Non-pigmented ciliary epithelial cell (primary cell): ENCODE measurements around the gene FOXO6.
"Not testable (repeated sequence)": the region's sequence is repeated elsewhere in the genome, so short reads cannot be mapped to it uniquely, and the experiment has no call there.

Experiments used
- DNase-seq: peaks from one replicate; pipeline ENCODE4 v3.0.0-alpha.2; 2010; ENCODE audit warnings: low read depth

The FOXO6 gene

DNA sequence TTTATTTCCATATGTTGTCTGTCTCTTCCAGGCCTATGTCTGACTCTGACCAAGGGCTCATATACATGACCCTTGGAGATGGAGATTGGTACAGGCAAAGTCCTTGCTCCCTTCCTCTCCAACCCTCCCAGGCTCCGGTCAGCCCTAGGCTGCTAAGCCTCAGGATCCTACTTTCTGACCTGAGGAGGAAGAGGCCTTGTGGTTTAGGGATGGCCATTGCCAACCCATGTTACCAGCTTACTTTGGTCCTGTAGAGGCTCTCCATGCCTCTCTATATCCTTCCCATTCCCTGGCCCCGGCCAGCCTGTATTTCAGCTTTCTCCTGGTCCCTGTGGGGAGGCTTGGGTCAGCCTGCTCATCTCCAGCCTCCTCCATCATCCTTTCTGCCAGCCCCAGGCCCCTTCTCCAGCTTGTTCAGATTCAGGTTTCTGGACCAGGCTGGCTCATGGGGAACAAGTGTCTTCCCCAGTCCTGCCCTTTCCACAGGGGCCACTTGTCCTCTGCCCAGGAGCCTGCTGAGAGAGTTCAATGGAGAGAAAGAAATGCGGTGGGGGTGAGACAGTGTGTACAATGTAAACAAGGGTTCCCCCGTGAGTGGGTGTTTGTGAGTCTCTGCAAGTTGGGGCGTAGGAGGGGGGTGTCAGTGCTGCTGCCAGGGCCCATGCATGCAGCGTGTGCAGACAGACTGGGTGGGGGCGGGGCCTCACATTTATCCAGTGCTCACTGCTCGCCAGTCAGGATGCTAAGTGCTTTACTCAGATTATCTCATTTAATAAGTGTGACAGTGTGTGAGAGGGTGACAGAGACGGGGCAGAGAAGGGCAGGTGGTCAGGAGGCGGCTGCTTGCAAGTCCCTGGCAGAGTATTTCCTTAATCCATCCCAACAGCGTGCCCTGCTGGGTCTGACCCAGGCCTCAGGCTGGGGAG, 31.3 kb upstream of the FOXO6 start:
- no peak for DNase-seq

DNA sequence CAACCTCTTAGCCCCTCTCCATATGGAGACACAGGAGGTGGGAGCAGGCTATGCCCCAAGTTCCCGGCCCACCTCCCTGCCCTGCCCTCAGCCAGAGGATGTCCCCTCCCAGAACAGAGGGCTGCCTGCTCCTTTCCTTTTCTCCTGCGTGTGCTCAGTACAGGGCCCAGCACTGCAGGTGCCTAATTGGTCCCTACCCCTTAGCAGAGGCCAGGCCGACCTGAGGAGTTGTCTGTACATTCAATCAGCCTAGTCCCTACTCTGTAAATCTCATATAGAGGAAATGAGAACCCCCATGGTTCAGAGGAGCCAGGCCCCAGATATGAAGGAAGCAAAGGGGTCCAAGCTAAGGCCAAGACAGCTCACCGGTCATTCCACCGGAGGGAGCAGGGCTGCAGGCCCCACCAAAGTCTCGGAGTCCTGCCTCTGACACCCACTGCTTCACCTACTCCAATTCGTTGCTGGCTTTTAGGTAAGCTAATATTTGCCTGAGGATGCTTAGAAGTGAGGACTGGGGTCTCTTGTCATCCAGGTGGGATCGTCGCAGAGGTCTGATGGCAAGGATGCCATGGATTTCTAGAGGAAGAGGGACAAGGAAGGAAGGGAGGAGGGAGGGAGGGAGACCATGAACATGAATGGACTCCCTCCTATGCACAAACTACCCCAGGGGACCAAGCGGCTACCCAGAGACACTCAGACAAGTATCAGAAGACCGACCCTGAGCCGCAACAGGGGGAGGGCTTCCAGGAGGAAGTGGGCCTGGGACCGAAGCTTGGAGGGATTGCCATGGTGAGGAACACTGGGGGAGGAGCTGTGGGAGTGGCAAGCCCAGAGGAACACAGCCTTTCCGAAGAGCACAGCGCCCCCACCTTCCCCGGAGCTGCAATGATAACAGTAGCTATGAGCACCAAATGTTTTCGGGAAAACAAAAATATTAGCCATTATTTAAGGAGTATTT, 30.4 kb upstream of the FOXO6 start:
- no peak for DNase-seq

DNA sequence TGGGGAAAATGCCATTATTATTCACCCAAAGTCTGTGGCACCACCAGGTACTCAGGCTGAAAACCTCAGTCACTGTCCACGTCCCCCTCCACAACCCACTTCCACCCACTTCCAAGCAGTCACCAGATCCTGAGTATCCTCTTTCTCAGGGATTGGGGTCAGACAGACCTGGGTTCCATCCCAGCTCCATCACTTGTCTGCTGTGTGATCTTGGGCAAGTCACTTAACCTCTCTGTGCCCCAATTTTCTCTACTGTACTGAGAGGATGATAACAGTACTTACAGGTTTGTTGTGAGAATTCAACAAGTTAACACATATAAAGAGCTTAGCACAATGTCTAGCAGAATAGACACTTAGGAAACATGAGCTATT, 29.7 kb upstream of the FOXO6 start:
- no peak for DNase-seq

DNA sequence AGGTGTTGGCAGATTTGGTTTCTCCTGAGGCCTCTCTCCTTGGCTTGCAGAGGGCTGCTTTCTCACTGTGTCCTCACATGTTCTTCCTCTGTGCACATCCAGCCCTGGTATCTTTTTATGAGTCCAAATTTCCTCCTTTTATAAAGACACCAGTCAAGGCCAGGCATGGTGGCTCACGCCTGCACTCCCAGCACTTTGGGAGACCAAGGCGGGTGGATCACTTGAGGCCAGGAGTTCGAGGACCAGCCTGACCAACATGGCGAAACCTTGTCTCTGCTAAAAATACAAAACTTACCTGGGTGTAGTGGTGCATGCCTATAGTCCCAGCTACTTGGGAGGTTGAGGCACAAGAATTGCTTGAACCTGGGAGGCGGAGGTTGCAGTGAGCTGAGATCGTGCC, 29.1 kb upstream of the FOXO6 start:
- DNase-seq, result not testable (repeated sequence)

DNA sequence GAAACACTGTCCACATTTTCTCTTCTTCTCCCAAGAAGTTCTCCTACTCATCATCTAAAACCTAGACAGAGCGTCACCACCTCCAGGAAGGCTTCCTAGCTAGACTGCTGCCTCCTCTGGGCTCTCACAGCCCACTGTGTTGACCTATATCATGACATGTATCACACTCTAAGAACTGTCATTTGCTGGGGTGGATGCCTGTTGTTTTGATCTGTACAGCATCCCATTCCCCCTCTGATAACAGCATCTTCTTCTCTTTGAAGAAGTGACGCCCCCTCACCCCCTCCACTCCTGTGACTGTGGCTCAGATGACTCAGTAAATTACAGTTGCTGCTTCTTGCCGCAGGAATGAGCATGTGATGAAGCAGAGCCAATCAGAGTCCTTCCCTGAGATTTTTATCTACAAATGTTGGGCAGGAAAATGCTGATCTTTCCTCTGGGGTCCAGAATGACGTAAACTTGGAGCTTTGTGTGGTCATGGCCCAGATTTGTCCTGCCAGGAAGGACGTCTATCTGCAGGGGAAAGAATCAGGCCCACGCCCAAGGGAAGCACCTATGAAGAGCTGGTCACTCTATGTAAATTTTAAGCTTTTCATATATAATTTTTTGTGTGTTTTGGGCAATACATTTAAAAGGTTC, 28.0 kb upstream of the FOXO6 start:
- peak; percentile 41 for DNase-seq

DNA sequence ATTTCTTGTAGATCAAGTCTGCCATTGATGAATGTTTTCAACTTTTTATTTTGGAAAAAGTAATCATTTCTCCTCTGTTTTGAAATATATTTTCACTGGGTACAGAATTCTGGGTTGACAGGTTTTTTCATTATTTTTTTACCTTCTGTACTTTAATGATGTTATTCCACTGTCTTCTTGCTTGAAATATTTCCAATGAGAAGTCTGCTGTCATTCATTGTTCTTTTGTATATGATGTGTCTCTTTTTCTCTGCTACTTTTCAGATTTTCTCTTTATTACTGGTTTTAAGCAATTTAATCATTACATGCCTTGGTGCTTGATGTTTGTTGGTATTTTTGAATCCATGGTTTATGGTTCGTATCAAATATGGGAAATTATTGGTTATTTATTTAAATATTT, 22.4 kb upstream of the FOXO6 start:
- no peak for DNase-seq

DNA sequence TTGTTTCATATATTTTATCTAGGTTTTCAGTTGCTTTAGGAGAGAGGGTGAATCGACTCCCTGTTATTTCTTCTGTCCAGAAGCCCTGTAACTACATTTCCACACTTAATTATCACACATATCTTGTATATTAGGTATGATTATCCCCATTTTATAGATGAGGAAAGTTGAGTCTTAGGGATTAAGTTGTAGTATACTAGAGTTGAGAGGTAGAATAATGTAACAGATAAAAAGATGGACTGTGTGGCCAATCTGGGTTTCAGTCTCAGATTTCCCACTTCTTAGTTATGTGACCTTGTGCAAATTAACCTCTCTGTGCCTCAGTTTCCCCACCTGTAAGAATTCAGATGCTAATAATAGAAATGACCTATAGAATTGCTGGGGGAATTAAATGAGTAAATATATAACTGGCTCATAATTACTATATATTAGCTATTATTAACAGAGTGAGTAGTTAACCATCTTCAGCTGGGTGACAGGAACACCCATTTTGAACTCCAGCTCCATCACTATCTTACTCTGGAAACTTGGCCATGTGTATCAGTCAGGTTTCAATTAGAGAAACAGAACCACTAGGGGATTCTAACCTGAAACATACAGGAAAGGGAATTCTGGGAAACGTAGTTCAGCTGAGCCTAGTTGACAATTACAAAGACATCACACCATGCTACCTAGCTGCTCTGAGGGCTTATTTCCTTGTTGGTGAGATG, 20.4 kb upstream of the FOXO6 start:
- no peak for DNase-seq

DNA sequence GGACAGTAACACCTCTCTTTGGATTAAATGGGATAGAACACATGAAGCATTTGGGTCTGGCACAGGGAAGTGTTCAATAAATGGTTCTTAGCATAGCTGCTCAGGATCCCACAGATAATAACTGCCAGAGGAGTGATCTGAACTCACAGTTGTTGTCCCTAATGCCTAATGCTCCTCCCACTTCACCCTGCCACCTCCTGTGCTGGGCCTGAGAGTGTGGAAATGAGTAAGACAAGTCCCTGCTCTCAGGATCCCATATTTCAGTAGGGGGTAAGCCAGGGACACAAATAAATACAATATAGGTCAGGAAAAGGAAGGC, 19.9 kb upstream of the FOXO6 start:
- no peak for DNase-seq

DNA sequence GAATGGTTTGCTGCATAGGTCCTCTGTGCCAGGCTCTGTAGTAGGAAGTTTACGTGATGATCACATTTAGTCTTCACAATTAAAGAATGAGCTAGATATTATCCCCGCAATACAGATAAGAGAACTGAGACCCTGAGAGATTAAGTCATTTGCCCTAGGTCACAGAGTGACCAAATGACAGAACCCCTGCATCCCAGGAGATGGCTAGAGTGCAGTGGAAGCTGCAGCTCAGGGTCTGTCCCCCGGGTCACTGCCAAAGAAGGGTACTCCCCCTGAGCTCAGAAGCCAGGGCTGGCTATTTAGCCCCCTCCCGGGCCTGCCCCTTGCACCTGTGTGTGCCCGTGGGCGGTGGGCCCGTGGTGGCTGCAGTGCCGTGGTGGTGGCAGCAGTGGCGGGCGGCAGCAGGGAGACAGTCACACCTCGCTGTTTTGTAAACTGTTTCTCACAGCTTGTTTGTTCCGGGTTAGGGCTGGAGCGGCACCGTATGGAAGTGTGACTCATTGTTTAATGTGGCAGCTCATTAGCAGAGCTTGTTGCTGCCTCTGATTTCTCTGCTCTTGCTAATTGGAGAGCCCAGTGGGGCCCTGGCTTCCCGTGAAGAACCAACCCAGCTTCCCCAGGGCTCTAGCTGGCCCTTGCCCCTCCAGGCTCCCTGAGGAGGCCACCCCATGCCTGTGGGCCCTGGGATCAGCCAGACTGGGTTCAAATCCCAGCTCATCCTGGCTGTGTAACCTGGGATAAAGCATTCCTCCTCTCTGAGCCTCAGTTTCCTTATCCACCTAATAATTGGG, 19.3 kb upstream of the FOXO6 start:
- no peak for DNase-seq

DNA sequence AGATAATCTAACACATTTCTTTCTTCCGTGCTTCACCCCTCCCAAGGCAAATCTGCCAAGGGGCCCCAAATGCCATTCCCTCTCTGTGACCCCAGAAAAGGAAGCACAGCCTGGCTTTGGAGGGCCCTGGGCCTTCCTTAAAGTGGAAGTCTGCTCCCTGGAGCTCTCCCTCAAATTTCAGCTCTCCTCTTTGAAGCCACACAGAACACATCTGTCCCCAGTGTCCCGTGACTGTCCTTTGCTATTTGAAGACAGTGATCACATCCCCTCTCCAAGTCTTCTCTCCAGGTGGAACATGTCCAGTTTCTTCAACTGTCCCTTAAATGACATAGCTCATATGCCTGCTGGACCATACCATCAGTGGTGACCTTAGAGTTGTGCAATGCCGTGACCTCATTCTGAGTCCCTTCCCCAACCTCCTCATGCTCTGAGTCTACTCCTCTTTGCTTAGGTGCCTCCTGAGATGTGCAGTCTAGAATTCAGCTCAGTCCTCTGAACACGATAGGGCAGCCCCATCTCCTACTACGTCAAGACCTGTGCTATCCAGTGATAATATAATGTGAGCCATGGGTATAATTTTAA, 18.4 kb upstream of the FOXO6 start:
- DNase-seq, result no peak

DNA sequence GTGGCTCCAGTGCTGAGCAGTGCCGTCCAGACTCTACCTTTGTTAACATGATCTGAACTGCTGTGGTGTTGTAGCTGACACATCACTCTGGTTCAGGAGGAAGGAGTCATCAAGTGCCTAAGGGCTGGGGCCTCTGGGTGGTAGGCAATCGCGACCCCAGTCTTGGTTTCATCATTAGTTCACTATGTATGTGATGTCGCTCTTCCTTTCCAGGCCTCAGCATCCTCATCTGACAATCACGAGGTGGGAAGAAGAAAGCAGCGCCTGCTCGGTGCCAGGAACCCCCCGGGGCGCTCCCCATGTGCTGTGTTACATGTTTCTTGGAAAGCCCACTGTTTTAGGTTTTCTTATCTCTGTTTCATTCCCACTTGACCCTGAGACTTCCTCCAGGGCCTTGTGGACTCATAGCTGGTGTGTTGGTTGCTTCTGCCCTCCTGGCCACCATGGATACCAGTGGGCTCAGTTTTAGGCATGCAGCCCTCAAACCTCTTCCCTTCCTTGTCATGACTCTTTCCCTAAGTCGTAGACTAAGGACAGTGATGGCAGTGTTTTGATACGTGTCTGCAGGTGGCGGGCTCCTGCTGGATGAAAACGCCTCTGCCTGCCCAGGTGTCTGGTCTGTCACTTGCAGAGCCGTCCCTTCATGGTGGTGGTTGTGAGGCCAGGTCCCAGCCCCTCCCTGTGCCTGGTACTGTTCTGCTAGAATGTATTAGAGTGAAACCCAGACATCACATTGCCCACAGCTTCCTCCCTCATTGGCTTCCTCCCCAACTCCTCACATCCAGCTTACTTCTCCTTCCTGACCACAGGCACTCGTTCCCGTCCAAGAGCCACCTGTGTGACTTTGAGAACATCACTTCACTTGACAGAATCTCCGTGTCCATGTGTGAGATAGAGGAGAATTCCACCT, 17.2 kb upstream of the FOXO6 start:
- DNase-seq, result no peak

DNA sequence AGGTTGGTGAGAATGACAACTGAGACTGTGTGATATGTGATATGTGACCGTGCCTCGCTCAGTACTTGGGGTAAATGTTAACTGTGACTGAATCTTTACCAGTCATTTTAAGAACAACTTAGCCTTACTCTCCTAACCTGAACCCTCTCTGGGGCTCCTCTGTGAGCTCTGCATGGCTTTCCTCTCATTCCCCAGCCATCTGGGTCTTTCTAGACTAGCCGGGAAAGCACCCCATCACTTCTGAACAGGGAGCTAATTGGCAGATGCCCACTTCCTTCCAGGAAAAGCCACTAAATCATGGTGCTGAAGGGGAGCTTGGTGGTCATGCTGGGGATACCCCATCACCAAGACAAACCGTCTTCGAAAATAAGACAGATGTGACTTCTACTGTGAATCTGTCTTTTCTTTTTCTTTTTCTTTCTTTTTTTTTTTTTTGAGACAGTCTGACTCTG, 16.5 kb upstream of the FOXO6 start:
- DNase-seq, result no peak

DNA sequence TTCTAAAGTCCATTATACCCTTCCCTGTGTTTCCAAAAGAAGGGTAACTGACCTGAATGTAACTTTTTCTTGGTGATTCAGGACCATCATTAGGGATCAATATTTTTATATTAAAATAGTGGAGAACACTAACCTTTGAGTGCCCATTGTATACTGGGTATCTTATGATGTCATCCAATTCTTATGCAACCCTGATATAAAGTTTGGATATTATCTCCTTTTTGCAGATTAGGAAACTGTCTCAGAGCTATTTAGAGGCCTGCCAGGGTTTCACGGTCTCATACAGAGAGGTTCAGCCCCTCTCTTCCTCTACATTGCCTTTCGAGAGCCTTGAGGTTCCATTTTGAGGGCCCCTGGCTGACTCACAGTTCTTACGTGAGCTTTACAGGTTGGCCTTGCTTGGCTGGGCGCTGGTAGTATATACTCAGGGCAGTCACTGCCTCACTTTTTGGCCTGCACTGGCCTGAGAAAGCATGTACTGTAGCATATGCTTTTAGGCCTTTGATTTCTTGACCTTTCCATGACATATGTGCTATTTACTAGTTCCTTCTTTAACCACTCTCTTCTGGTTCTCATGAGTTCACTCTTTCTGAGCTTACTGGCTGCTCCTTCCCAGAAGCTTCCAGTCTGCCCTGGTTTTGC, 15.7 kb upstream of the FOXO6 start:
- DNase-seq, result no peak

DNA sequence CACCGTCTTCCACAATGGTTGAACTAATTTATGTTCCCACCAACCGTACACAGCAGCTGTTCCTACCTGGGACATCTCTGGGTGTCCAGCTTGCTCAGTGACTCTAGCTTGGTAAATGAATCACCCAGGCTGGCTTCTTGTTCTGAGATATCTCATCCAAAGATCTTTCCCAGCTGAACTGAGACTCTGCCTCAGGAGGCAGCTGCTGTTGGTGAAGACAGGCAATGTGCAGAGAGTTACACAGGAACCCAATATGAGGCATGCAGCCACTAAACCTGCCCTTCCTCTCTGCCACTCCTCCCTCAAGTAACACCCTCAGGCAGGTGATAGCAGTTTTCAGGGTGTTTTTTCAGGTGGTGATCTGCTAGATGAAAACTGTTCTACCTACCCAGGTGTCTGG, 14.0 kb upstream of the FOXO6 start:
- DNase-seq, result no peak

DNA sequence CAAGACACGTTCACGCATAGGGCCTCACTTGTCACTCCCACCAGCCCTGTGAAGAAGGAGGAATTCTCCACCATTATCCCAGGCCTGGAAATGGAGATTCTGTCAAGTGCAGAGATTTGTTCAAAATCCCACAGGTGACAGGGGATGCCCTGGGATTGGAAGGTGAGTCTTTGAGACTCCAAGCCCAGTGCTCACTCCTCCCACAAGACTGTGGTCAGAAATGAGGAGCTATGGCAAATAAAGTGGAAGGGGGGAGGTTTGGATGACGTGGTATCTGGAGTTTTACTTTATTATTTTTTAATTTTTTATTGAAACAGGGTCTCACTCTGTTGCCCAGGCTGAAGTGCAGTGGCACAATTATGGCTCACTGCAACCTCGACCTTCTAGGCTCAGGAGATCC, 12.8 kb upstream of the FOXO6 start:
- DNase-seq, result no peak

DNA sequence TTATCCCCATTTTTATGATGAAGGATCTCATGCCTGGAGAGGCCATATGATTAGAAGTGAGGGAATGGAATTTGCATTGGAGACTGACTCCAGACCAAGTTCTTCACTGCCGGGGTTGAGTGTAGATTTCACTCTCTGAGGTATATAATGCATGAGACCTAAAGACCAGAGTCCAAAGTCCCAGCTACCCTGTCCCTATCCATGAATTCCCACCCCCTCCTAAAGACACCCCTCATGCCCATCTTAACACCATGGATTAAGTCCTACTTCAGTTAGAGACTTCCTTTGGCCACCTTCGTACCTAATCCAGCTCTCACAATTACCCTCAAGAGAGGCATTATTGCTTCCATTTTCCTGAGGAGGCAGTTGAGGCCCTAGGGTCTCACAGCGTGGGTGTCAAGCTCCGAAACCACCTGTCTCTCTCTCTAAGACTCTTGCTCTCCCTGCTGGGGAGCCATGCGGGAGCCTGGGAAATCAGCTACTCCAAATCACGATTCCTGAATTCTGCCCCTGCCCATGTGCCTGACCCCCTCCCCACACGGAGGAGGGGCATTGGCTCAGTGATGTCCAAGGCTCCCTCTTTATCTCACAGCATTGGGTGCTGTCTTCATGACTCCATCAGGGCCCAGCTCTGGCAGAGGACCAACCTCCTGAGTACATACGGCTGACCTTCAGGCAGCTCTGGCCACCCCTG, 11.7 kb upstream of the FOXO6 start:
- DNase-seq, result no peak

DNA sequence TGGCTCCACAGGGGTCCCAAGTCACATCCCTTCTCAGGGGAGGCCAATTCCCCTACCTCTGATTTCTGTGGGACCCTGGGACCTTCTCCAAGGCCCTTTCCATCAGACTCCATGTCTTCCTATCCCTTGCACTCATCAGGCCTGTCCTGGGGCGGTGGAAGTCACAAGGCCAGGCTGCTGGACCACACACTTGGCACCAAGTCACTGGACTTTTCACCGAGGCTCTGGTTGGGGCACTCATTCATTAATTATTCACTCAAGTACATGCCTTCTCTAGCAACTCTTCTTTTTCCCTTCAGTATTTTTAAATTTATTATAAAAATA, 11.2 kb upstream of the FOXO6 start:
- no peak for DNase-seq

DNA sequence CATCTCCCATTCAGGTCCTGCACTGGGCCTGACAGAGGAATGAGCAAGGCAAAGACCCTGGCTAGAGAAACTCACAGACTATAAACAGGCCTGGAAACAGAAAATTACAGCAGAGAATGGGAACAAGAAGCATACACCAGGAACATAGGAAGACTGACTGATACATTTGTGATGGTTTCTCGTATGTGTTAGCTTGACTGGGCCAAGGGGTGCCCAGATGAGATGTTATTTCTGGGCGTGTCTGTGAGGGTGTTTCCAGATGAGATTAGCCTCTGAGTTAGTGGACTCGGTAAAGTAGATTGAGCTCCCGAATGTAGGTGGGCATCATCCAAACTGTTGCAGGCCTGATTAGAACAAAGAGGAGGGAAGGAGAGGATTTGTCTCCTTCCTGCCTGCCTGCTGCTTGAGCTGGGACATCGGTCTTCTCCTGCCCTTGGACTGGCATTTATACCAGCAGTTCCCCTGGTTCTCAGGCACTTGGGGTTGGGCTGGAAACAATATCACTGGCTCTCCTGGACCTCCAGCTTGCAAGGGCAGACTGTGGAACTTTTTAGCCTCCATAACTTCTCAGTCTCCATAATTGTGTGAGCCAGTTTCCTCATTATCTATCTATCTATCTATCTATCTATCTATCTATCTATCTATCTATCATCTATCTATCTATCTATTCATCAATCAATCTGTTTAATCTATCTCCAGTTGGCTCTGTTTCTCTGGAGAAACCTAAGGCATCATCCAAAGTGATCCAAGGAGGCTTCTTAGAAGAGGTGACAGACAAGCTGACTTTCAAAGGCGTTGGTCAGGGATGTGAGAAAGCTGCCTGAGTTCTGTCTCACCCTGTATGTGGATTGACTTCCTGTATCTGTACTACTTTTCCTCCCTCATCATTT, 9.7 kb upstream of the FOXO6 start:
- no peak for DNase-seq
